ENCODE results near the gene PRDM10.
"Not testable (repeated sequence)": the region's sequence is repeated elsewhere in the genome, so short reads cannot be mapped to it uniquely, and the experiment has no call there.

PRDM10 gene

GRCh38 chr11:129974672-129975071 lies 28.0 kb downstream of the PRDM10 start:
- Histone ChIP-seq H3K9me3 (ENCODE audit: insufficient read depth, low read depth, low read length) (no peaks in the 10 kb centered on the region), H3K9ac (ENCODE audit: low read depth, low read length) (no peak overlapping the region), H3K36me3 (ENCODE audit: insufficient read depth, low read length) (no peaks in the 10 kb centered on the region), H3K27me3 (ENCODE audit: insufficient read depth, low read length) (no peaks in the 10 kb centered on the region), H3K4me1 (ENCODE audit: insufficient read depth, low read length) (peaks cover 21% of the 10 kb centered on the region), H3K4me3 (ENCODE audit: low read length) (no peak overlapping the region), H3K27ac (ENCODE audit: low read depth, low read length) (no peak overlapping the region)
- 95% methylated on average over 11 of the region's 11 CpGs for WGBS

GRCh38 chr11:129974237-129974636 lies 28.4 kb downstream of the PRDM10 start:
- no peaks in the 10 kb centered on the region for H3K36me3 ChIP-seq (ENCODE audit: insufficient read depth, low read length)

GRCh38 chr11:129973809-129974208 lies 28.8 kb downstream of the PRDM10 start:
- Histone ChIP-seq H3K4me1 (ENCODE audit: insufficient read depth, low read length) (peaks cover 21% of the 10 kb centered on the region), H3K9ac (ENCODE audit: low read depth, low read length) (no peak overlapping the region), H3K9me3 (ENCODE audit: insufficient read depth, low read depth, low read length) (no peaks in the 10 kb centered on the region), H3K4me3 (ENCODE audit: low read length) (no peak overlapping the region), H3K36me3 (ENCODE audit: insufficient read depth, low read length) (no peaks in the 10 kb centered on the region), H3K27me3 (ENCODE audit: insufficient read depth, low read length) (no peaks in the 10 kb centered on the region), H3K27ac (ENCODE audit: low read depth, low read length) (no peak overlapping the region)
- WGBS = 17% methylated on average over 5 of the region's 5 CpGs

More at GRCh38 chr11:129974237-129974636, 28.4 kb downstream of the PRDM10 start:
- no peaks in the 10 kb centered on the region for H3K27me3 ChIP-seq (ENCODE audit: insufficient read depth, low read length)
- no peak overlapping the region for H3K4me3 ChIP-seq (ENCODE audit: low read length)
- no peaks in the 10 kb centered on the region for H3K9me3 ChIP-seq (ENCODE audit: insufficient read depth, low read depth, low read length)
- no peak overlapping the region for H3K9ac ChIP-seq (ENCODE audit: low read depth, low read length)
- H3K4me1 ChIP-seq (ENCODE audit: insufficient read depth, low read length) = peaks cover 21% of the 10 kb centered on the region
- no peak overlapping the region for H3K27ac ChIP-seq (ENCODE audit: low read depth, low read length)

GRCh38 chr11:129973068-129973467 lies 29.6 kb downstream of the PRDM10 start:
- H3K27me3 ChIP-seq (ENCODE audit: insufficient read depth, low read length) = no peaks in the 10 kb centered on the region
- WGBS = no CpG with 5 or more reads among the region's 1 CpG
- no peak overlapping the region for H3K9ac ChIP-seq (ENCODE audit: low read depth, low read length)
- no peaks in the 10 kb centered on the region for H3K9me3 ChIP-seq (ENCODE audit: insufficient read depth, low read depth, low read length)
- H3K27ac ChIP-seq (ENCODE audit: low read depth, low read length) = peak overlapping the region; percentile 56; the same call in 1 of the 2 replicates
- no peaks in the 10 kb centered on the region for H3K36me3 ChIP-seq (ENCODE audit: insufficient read depth, low read length)
- no peak overlapping the region for H3K4me3 ChIP-seq (ENCODE audit: low read length)
- peaks cover 21% of the 10 kb centered on the region for H3K4me1 ChIP-seq (ENCODE audit: insufficient read depth, low read length)

- peak overlapping the region; percentile 56 for H3K27ac ChIP-seq (ENCODE audit: low read depth, low read length)
- H3K36me3 ChIP-seq (ENCODE audit: insufficient read depth, low read length) = no peaks in the 10 kb centered on the region
- 52% methylated on average over 5 of the region's 5 CpGs for WGBS
- H3K27me3 ChIP-seq (ENCODE audit: insufficient read depth, low read length) = no peaks in the 10 kb centered on the region
- no peak overlapping the region; the same call in 1 of the 2 replicates for H3K9ac ChIP-seq (ENCODE audit: low read depth, low read length)
- H3K9me3 ChIP-seq (ENCODE audit: insufficient read depth, low read depth, low read length) = no peaks in the 10 kb centered on the region
- H3K4me3 ChIP-seq (ENCODE audit: low read length) = no peak overlapping the region
- peaks cover 21% of the 10 kb centered on the region for H3K4me1 ChIP-seq (ENCODE audit: insufficient read depth, low read length)
These were observed 30.0 kb downstream of the PRDM10 start for GRCh38 chr11:129972611-129973010.

- not testable (repeated sequence) for H3K4me3 ChIP-seq (ENCODE audit: low read length); H3K27me3 ChIP-seq (ENCODE audit: insufficient read depth, low read length); H3K9ac ChIP-seq (ENCODE audit: low read depth, low read length); H3K27ac ChIP-seq (ENCODE audit: low read depth, low read length); H3K9me3 ChIP-seq (ENCODE audit: insufficient read depth, low read depth, low read length); H3K36me3 ChIP-seq (ENCODE audit: insufficient read depth, low read length)
- 97% methylated on average over 29 of the region's 29 CpGs for WGBS
- peaks cover 21% of the 10 kb centered on the region for H3K4me1 ChIP-seq (ENCODE audit: insufficient read depth, low read length)
These were observed 30.8 kb downstream of the PRDM10 start for GRCh38 chr11:129971856-129972255.

- Histone ChIP-seq H3K27ac (ENCODE audit: low read depth, low read length) (no peak overlapping the region), H3K36me3 (ENCODE audit: insufficient read depth, low read length) (no peaks in the 10 kb centered on the region)
- 87% methylated on average over 2 of the region's 2 CpGs for WGBS
These were observed 32.7 kb downstream of the PRDM10 start for GRCh38 chr11:129969920-129970319.

GRCh38 chr11:129968591-129969419 lies 33.8 kb downstream of the PRDM10 start:
- H3K4me1 ChIP-seq (ENCODE audit: insufficient read depth, low read length) = peaks cover 16% of the 10 kb centered on the region
- no peak overlapping the region for H3K4me3 ChIP-seq (ENCODE audit: low read length)
- no peak overlapping the region for H3K27ac ChIP-seq (ENCODE audit: low read depth, low read length)
- WGBS = 96% methylated on average over 8 of the region's 9 CpGs
- no peaks in the 10 kb centered on the region for H3K9me3 ChIP-seq (ENCODE audit: insufficient read depth, low read depth, low read length)
- H3K27me3 ChIP-seq (ENCODE audit: insufficient read depth, low read length) = no peaks in the 10 kb centered on the region
- H3K9ac ChIP-seq (ENCODE audit: low read depth, low read length) = no peak overlapping the region
- no peaks in the 10 kb centered on the region for H3K36me3 ChIP-seq (ENCODE audit: insufficient read depth, low read length)

More at GRCh38 chr11:129969920-129970319, 32.7 kb downstream of the PRDM10 start:
- Histone ChIP-seq H3K4me1 (ENCODE audit: insufficient read depth, low read length) (peaks cover 21% of the 10 kb centered on the region), H3K9me3 (ENCODE audit: insufficient read depth, low read depth, low read length) (no peaks in the 10 kb centered on the region), H3K27me3 (ENCODE audit: insufficient read depth, low read length) (no peaks in the 10 kb centered on the region), H3K9ac (ENCODE audit: low read depth, low read length) (no peak overlapping the region), H3K4me3 (ENCODE audit: low read length) (no peak overlapping the region)

GRCh38 chr11:129967996-129968395 lies 34.6 kb downstream of the PRDM10 start:
- H3K4me1 ChIP-seq (ENCODE audit: insufficient read depth, low read length) = peaks cover 7% of the 10 kb centered on the region
- no peak overlapping the region for H3K9ac ChIP-seq (ENCODE audit: low read depth, low read length)
- no peaks in the 10 kb centered on the region for H3K36me3 ChIP-seq (ENCODE audit: insufficient read depth, low read length)
- no peak overlapping the region for H3K4me3 ChIP-seq (ENCODE audit: low read length)
- H3K27ac ChIP-seq (ENCODE audit: low read depth, low read length) = no peak overlapping the region
- H3K27me3 ChIP-seq (ENCODE audit: insufficient read depth, low read length) = no peaks in the 10 kb centered on the region
- H3K9me3 ChIP-seq (ENCODE audit: insufficient read depth, low read depth, low read length) = no peaks in the 10 kb centered on the region
- 95% methylated on average over 2 of the region's 3 CpGs for WGBS

- Histone ChIP-seq H3K27me3 (ENCODE audit: insufficient read depth, low read length) (no peaks in the 10 kb centered on the region), H3K9ac (ENCODE audit: low read depth, low read length) (no peak overlapping the region), H3K27ac (ENCODE audit: low read depth, low read length) (no peak overlapping the region), H3K4me3 (ENCODE audit: low read length) (no peak overlapping the region), H3K36me3 (ENCODE audit: insufficient read depth, low read length) (no peaks in the 10 kb centered on the region), H3K9me3 (ENCODE audit: insufficient read depth, low read depth, low read length) (no peaks in the 10 kb centered on the region), H3K4me1 (ENCODE audit: insufficient read depth, low read length) (no peaks in the 10 kb centered on the region)
- 95% methylated on average over 2 of the region's 3 CpGs for WGBS
These were observed 37.4 kb downstream of the PRDM10 start for GRCh38 chr11:129965248-129965647.

GRCh38 chr11:129960216-129961214 lies 42.1 kb downstream of the PRDM10 start:
- Histone ChIP-seq H3K9me3 (ENCODE audit: insufficient read depth, low read depth, low read length) (no peaks in the 10 kb centered on the region), H3K27ac (ENCODE audit: low read depth, low read length) (no peak overlapping the region), H3K4me3 (ENCODE audit: low read length) (no peak overlapping the region), H3K36me3 (ENCODE audit: insufficient read depth, low read length) (peaks cover 26% of the 10 kb centered on the region), H3K9ac (ENCODE audit: low read depth, low read length) (no peak overlapping the region), H3K27me3 (ENCODE audit: insufficient read depth, low read length) (no peaks in the 10 kb centered on the region), H3K4me1 (ENCODE audit: insufficient read depth, low read length) (no peaks in the 10 kb centered on the region)
- WGBS = 94% methylated on average over 17 of the region's 18 CpGs

Measured in HUES64 (cell line).